IMR-90 (cell line): ENCODE results near the gene ANTXR1.

Source experiments
- CEBPB ChIP-seq: IDR thresholded peaks from 2 replicates; pipeline ENCODE4 v1.6.1; 2012; ENCODE audit warnings: low read depth, low read length, improper control_type of control experiment
- CTCF ChIP-seq: conservative IDR thresholded peaks from 2 replicates; pipeline ENCODE4 v1.5.1; 2012; ENCODE audit warnings: mild to moderate bottlenecking, low read depth, low read length, improper control_type of control experiment
- FOS ChIP-seq: fragments of 150-350 bp; IDR thresholded peaks from 2 replicates; pipeline ENCODE4 v1.6.1; 2016; ENCODE audit warnings: low read depth, low read length
- MAZ ChIP-seq: IDR thresholded peaks from 2 replicates; pipeline ENCODE4 v1.6.1; 2012; ENCODE audit warnings: low read depth, mild to moderate bottlenecking, low read length, improper control_type of control experiment, moderate library complexity, borderline replicate concordance
- POLR2A ChIP-seq: IDR thresholded peaks from 2 replicates; pipeline ENCODE4 v1.6.1; 2012; ENCODE audit warnings: mild to moderate bottlenecking, low read depth, low read length
- RAD21 ChIP-seq: IDR thresholded peaks from 2 replicates; pipeline ENCODE4 v1.6.1; 2012; ENCODE audit warnings: low read length, improper control_type of control experiment
- RFX5 ChIP-seq: IDR thresholded peaks from 2 replicates; pipeline ENCODE4 v1.8.0; 2012; ENCODE audit warnings: low read depth, mild to moderate bottlenecking, low read length, moderate library complexity

- TF ChIP-seq CTCF (no peak), RFX5 (no peak), MAZ (no peak), CEBPB (no peak), FOS (no peak), RAD21 (no peak), POLR2A (no peak)
Measured at GRCh38 chr2:69124343-69124742, 111.4 kb downstream of the ANTXR1 start.
